Skeletal muscle tissue (tissue), 1 donor: ENCODE results near the gene CUL7. TPM values are rescaled to one million over a fixed set of nuclear protein-coding genes. Genes with fewer than 3 reads are reported as not detected.

Source experiments
- total RNA-seq: library from RNA; depleted of rRNA; stranded (reverse); fragments of >200 nt; gene quantifications from one replicate; pipeline ENCODE4 v1.2.3, GENCODE V29; 2014

CUL7 gene
- total RNA-seq, 1 donor from 2014 or later, result 27.1 TPM

Other genes starting within 250 kb of the CUL7 start
- gene RPL7L1, start 174.2 kb downstream of the CUL7 start, total RNA-seq, result 71.5 TPM
- 1.0 TPM for gene PTCRA, start 137.8 kb downstream of the CUL7 start, total RNA-seq
- gene CNPY3, start 124.4 kb downstream of the CUL7 start, total RNA-seq, result 9.4 TPM
- gene GNMT, start 93.1 kb downstream of the CUL7 start, total RNA-seq, result not detected
- 32.4 TPM for gene PEX6, start 74.7 kb downstream of the CUL7 start, total RNA-seq
- gene PPP2R5D, start 69.3 kb downstream of the CUL7 start, total RNA-seq, result 31.3 TPM
- 29.7 TPM for gene MEA1, start 39.9 kb downstream of the CUL7 start, total RNA-seq
- gene KLHDC3, start 39.6 kb downstream of the CUL7 start, total RNA-seq, result 267 TPM
- 40.7 TPM for gene RRP36, start 32.2 kb downstream of the CUL7 start, total RNA-seq
- gene MRPL2, start 5.6 kb upstream of the CUL7 start, total RNA-seq, result 16.2 TPM
- gene KLC4, start 5.8 kb upstream of the CUL7 start, total RNA-seq, result 21.4 TPM
- 50.1 TPM for gene PTK7, start 22.5 kb upstream of the CUL7 start, total RNA-seq
- gene SRF, start 117.4 kb upstream of the CUL7 start, total RNA-seq, result 21.4 TPM
- 11.0 TPM for gene CUL9, start 128.3 kb upstream of the CUL7 start, total RNA-seq
- gene DNPH1, start 175.6 kb upstream of the CUL7 start, total RNA-seq, result 31.3 TPM
- not detected for gene TTBK1, start 189.6 kb upstream of the CUL7 start, total RNA-seq
- gene SLC22A7, start 244.4 kb upstream of the CUL7 start, total RNA-seq, result not detected